SIG-M5 (cell line): ENCODE measurements around the gene SLC25A43.

Source experiments
- DNase-seq: peaks from one replicate; lab custom pipeline; 2025; lab: John Stamatoyannopoulos, UW

SLC25A43 gene

GRCh38 chrX:119500061-119500800, 101.1 kb downstream of the SLC25A43 start:
- no peak for DNase-seq

- no peak for DNase-seq
Observed at GRCh38 chrX:119501511-119502148, 102.5 kb downstream of the SLC25A43 start.

GRCh38 chrX:119502727-119503483, 103.8 kb downstream of the SLC25A43 start:
- no peak for DNase-seq

DNA sequence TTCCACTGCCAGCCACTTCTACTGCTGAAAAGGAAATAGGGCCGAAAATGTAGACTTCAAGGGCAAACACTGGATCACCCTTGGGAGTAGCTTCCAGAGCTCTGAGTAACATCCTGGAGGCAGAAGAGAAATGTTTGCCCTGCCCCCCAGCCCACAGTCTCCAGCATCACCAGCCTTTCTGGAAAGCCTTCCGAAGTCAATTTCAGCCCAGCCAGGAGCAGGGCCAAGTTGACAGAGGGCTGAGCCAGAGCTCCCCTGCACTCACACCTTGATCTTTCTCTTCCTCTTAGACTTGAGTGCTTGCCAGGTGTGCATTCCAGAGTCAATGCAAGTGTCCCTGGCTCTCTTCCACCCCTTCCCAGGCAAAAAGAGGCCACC, 104.3 kb downstream of the SLC25A43 start:
- DNase-seq, result no peak
